H9 (cell line): ENCODE data around the gene RABGAP1L. TPM values are rescaled to one million over a fixed set of nuclear protein-coding genes. Genes with fewer than 3 reads are reported as not detected.

ENCODE experiments used
- DNase-seq: peaks from one replicate; pipeline ENCODE4 v3.0.0-alpha.2; 2017
- H2AFZ ChIP-seq: one replicate; pipeline ENCODE4 v1.6.1; 2013; ENCODE audit warnings: mild to moderate bottlenecking, low read length, control low read depth, moderate library complexity
- H2AK5ac ChIP-seq: 2 replicates; pipeline ENCODE4 v1.6.1; 2013; ENCODE audit warnings: low read length, control low read depth, mixed read lengths; ENCODE audit not compliant: insufficient read length
- H2BK120ac ChIP-seq: one replicate; pipeline ENCODE4 v1.6.1; 2013; ENCODE audit warnings: low read depth, mild to moderate bottlenecking, low read length, control low read depth, inconsistent platforms; ENCODE audit not compliant: poor library complexity, severe bottlenecking
- H2BK12ac ChIP-seq: 2 replicates; pipeline ENCODE4 v1.6.1; 2013; ENCODE audit warnings: low read length, control low read depth, mixed read lengths, low read depth; ENCODE audit not compliant: insufficient read length
- H2BK15ac ChIP-seq: 2 replicates; pipeline ENCODE4 v1.6.1; 2013; ENCODE audit warnings: low read depth, low read length, control low read depth
- H2BK20ac ChIP-seq: one replicate; pipeline ENCODE4 v1.6.1; 2013; ENCODE audit warnings: low read depth, mild to moderate bottlenecking, low read length, control low read depth, inconsistent platforms; ENCODE audit not compliant: poor library complexity, severe bottlenecking
- H2BK5ac ChIP-seq: 2 replicates; pipeline ENCODE4 v1.6.1; 2013; ENCODE audit warnings: low read length, control low read depth, mixed read lengths; ENCODE audit not compliant: insufficient read length
- H3K14ac ChIP-seq: 2 replicates; pipeline ENCODE4 v1.6.1; 2013; ENCODE audit warnings: low read length, control low read depth; ENCODE audit not compliant: insufficient read depth
- H3K18ac ChIP-seq: 2 replicates; pipeline ENCODE4 v1.6.1; 2013; ENCODE audit warnings: low read depth, mild to moderate bottlenecking, mixed read lengths, low read length, control low read depth; ENCODE audit not compliant: insufficient read length
- H3K23ac ChIP-seq: 2 replicates; pipeline ENCODE4 v1.6.1; 2013; ENCODE audit warnings: low read length, control low read depth, mixed read lengths, low read depth; ENCODE audit not compliant: insufficient read length
- H3K23me2 ChIP-seq: 2 replicates; pipeline ENCODE4 v1.6.1; 2013; ENCODE audit warnings: low read depth, mild to moderate bottlenecking, mixed read lengths, low read length, control low read depth; ENCODE audit not compliant: insufficient read length, poor library complexity, severe bottlenecking
- H3K27ac ChIP-seq: 2 replicates; pipeline ENCODE4 v1.5.1; 2013; ENCODE audit warnings: low read length, control low read depth, mixed read lengths, low read depth; ENCODE audit not compliant: insufficient read length
- H3K27me3 ChIP-seq: 2 replicates; pipeline ENCODE4 v1.6.1; 2013; ENCODE audit warnings: low read length, control low read depth, inconsistent platforms; ENCODE audit not compliant: insufficient read depth
- H3K4ac ChIP-seq: 2 replicates; pipeline ENCODE4 v1.6.1; 2013; ENCODE audit warnings: low read depth, mild to moderate bottlenecking, control low read depth, inconsistent platforms, low read length, moderate library complexity
- H3K4me1 ChIP-seq: 2 replicates; pipeline ENCODE4 v1.6.1; 2013; ENCODE audit warnings: low read length, control low read depth, inconsistent platforms; ENCODE audit not compliant: insufficient read depth
- H3K4me2 ChIP-seq: 2 replicates; pipeline ENCODE4 v1.6.1; 2013; ENCODE audit warnings: low read length, control low read depth, mixed read lengths; ENCODE audit not compliant: insufficient read length, insufficient read depth
- H3K56ac ChIP-seq: 2 replicates; pipeline ENCODE4 v1.6.1; 2013; ENCODE audit warnings: low read depth, mild to moderate bottlenecking, mixed read lengths, low read length, control low read depth; ENCODE audit not compliant: insufficient read length
- H3K79me1 ChIP-seq: 2 replicates; pipeline ENCODE4 v1.6.1; 2013; ENCODE audit warnings: low read depth, mild to moderate bottlenecking, moderate library complexity, low read length, control low read depth, inconsistent platforms; ENCODE audit not compliant: insufficient read depth, poor library complexity, severe bottlenecking
- H3K79me2 ChIP-seq: 2 replicates; pipeline ENCODE4 v1.6.1; 2013; ENCODE audit warnings: low read length, control low read depth, inconsistent platforms; ENCODE audit not compliant: insufficient read depth
- H3K9ac ChIP-seq: 2 replicates; pipeline ENCODE4 v1.6.1; 2013; ENCODE audit warnings: low read length, control low read depth, mixed read lengths; ENCODE audit not compliant: insufficient read length; ENCODE audit errors: extremely low read depth
- H3K9me3 ChIP-seq: one replicate; pipeline ENCODE4 v1.6.1; 2013; ENCODE audit warnings: low read depth, low read length, inconsistent platforms; ENCODE audit not compliant: control insufficient read depth
- H3T11ph ChIP-seq: one replicate; pipeline ENCODE4 v1.6.1; 2013; ENCODE audit warnings: mild to moderate bottlenecking, low read length, control low read depth, inconsistent platforms
- H4K20me1 ChIP-seq: one replicate; pipeline ENCODE4 v1.6.1; 2013; ENCODE audit not compliant: control insufficient read depth, insufficient read length, insufficient read depth
- H4K5ac ChIP-seq: 2 replicates; pipeline ENCODE4 v1.6.1; 2013; ENCODE audit warnings: low read depth, mild to moderate bottlenecking, mixed read lengths, low read length, control low read depth; ENCODE audit not compliant: insufficient read length
- H4K8ac ChIP-seq: replicated peaks from 2 replicates; pipeline ENCODE4 v1.6.1; 2013; ENCODE audit warnings: low read length, control low read depth, mixed read lengths, low read depth; ENCODE audit not compliant: insufficient read length
- H4K91ac ChIP-seq: 2 replicates; pipeline ENCODE4 v1.6.1; 2013; ENCODE audit warnings: low read depth, mild to moderate bottlenecking, moderate library complexity, mixed read lengths, low read length, control low read depth; ENCODE audit not compliant: insufficient read length
- H3K27ac Mint-ChIP-seq, 3 experiments: 2 replicates in 2 of 3; 3 replicates in 1 of 3; pipeline ENCODE4 v1.8.0; 2020 to 2021; ENCODE audit warnings: mixed read lengths in 3 of 3, mild to moderate bottlenecking in 1 of 3, moderate library complexity in 1 of 3
- H3K27me3 Mint-ChIP-seq: 2 replicates; pipeline ENCODE4 v1.8.0; 2021; ENCODE audit warnings: low read depth, mild to moderate bottlenecking, moderate library complexity, mixed read lengths
- H3K36me3 Mint-ChIP-seq, 3 experiments: 2 replicates in 2 of 3; 3 replicates in 1 of 3; pipeline ENCODE4 v1.8.0; 2020 to 2021; ENCODE audit warnings: low read depth in 3 of 3, mixed read lengths in 3 of 3; ENCODE audit not compliant: insufficient read depth in 1 of 3
- H3K4me1 Mint-ChIP-seq, 2 experiments: 2 replicates each; pipeline ENCODE4 v1.8.0; 2020; ENCODE audit warnings: mixed read lengths in 2 of 2
- H3K4me3 Mint-ChIP-seq, 2 experiments: 2 replicates in 1 of 2; 3 replicates in 1 of 2; pipeline ENCODE4 v1.8.0; 2020 to 2021; ENCODE audit warnings: mild to moderate bottlenecking in 2 of 2, mixed read lengths in 2 of 2, moderate library complexity in 1 of 2
- H3K9me3 Mint-ChIP-seq, 2 experiments: 2 replicates in 1 of 2; 3 replicates in 1 of 2; pipeline ENCODE4 v1.8.0; 2020; ENCODE audit warnings: mild to moderate bottlenecking in 2 of 2, mixed read lengths in 2 of 2, moderate library complexity in 1 of 2
- WGBS: extraction: QIAGEN DNeasy Blood & Tissue Kit; methylation state at CpG from one replicate; pipeline ENCODE4 v1.1.7; 2013; ENCODE audit warnings: missing lambda C conversion rate, low lambda C conversion rate, mixed read lengths; ENCODE audit not compliant: insufficient read length; ENCODE audit errors: extremely low coverage; 5-methylcytosine and 5-hydroxymethylcytosine counted together
- total RNA-seq: library from RNA; stranded (reverse); gene quantifications from 2 replicates; pipeline ENCODE4 v1.2.1, GENCODE V29; 2021
- TF ChIP-seq, protein P1 (sequence below): fragments of 200-600 bp; sonication (generic); conservative IDR thresholded peaks from 3 replicates; pipeline ENCODE4 v1.8.0; 2021; ENCODE audit warnings: antibody characterized with exemption, mild to moderate bottlenecking

RABGAP1L gene
- total RNA-seq, 1 experiment from 2014 or later = 147 TPM

DNA sequence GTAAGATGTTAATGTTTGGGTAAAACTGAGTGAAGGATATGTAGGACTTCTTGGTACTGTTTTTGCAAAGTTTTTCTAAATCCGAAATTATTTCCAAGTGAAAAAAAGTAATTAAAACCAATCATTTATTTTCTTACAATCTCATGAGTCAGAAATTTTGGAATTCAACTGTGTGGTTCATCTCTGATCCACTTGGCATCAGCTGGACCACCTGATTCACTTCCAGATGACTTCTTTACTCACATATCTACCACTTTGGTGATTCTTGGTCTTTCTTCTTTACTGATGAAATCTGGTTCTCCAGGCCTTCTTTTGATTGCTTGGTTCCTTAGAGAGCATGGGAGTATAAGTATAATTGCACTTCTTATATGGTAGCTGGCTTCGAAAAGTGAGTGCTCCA, 585.6 kb downstream of the RABGAP1L start:
- Histone ChIP-seq H3K18ac (no peak overlapping the region), H4K5ac (no peak overlapping the region)
- no peak for DNase-seq

More for the DNA sequence above, 585.6 kb downstream of the RABGAP1L start:
- H4K91ac ChIP-seq = no peak overlapping the region
- Mint-ChIP-seq H3K9me3 (no peaks in the 10 kb centered on the region), H3K4me3 (no peak overlapping the region), H3K27ac (no peak overlapping the region), H3K4me1 (no peaks in the 10 kb centered on the region), H3K27me3 (no peaks in the 10 kb centered on the region; the same call in none of the 2 replicates), H3K36me3 (no peaks in the 10 kb centered on the region)
- no peak overlapping the region for H2AFZ ChIP-seq
- no peaks in the 10 kb centered on the region for H3K27me3 ChIP-seq
- no peak overlapping the region for H3K27ac ChIP-seq
- no CpG with 5 or more reads among the region's 2 CpGs for WGBS
- no peak overlapping the region for H3K4me2 ChIP-seq
- H2BK12ac ChIP-seq = no peak overlapping the region
- H2BK5ac ChIP-seq = no peak overlapping the region
- no peaks in the 10 kb centered on the region for H3K4me1 ChIP-seq
- H3K79me2 ChIP-seq = no peaks in the 10 kb centered on the region
- H2BK20ac ChIP-seq = no peak overlapping the region
- H4K20me1 ChIP-seq = no peaks in the 10 kb centered on the region
- no peaks in the 10 kb centered on the region for H3K23me2 ChIP-seq
- TF ChIP-seq, protein P1, sequence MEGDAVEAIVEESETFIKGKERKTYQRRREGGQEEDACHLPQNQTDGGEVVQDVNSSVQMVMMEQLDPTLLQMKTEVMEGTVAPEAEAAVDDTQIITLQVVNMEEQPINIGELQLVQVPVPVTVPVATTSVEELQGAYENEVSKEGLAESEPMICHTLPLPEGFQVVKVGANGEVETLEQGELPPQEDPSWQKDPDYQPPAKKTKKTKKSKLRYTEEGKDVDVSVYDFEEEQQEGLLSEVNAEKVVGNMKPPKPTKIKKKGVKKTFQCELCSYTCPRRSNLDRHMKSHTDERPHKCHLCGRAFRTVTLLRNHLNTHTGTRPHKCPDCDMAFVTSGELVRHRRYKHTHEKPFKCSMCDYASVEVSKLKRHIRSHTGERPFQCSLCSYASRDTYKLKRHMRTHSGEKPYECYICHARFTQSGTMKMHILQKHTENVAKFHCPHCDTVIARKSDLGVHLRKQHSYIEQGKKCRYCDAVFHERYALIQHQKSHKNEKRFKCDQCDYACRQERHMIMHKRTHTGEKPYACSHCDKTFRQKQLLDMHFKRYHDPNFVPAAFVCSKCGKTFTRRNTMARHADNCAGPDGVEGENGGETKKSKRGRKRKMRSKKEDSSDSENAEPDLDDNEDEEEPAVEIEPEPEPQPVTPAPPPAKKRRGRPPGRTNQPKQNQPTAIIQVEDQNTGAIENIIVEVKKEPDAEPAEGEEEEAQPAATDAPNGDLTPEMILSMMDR = no peak
- no peak overlapping the region for H3K56ac ChIP-seq
- H3K79me1 ChIP-seq = no peaks in the 10 kb centered on the region
- no peak overlapping the region for H3K14ac ChIP-seq
- H2BK15ac ChIP-seq = no peak overlapping the region
- no peak overlapping the region for H3K9ac ChIP-seq
- H3K9me3 ChIP-seq = no peaks in the 10 kb centered on the region
- H4K8ac ChIP-seq = no peak overlapping the region
- no peak overlapping the region for H3K23ac ChIP-seq
- H2BK120ac ChIP-seq = no peak overlapping the region
- H2AK5ac ChIP-seq = no peak overlapping the region
- H3K4ac ChIP-seq = no peak overlapping the region
- no peak overlapping the region for H3T11ph ChIP-seq
